Loucy (cell line): ENCODE data around the gene OR52I1.

Experiments used
- H2AFZ ChIP-seq: fragments of 200-600 bp; sonication (generic); 2 replicates; pipeline ENCODE4 v1.6.0; 2016; ENCODE audit warnings: antibody characterized with exemption, mild to moderate bottlenecking, low read length, moderate library complexity
- H3F3A ChIP-seq: fragments of 200-600 bp; 2 replicates; pipeline ENCODE4 v1.6.0; 2016; ENCODE audit warnings: antibody characterized with exemption, low read depth, mild to moderate bottlenecking
- H3K27me3 ChIP-seq: fragments of 200-600 bp; sonication (generic); 2 replicates; pipeline ENCODE4 v1.6.1; 2014; ENCODE audit warnings: low read length, mild to moderate bottlenecking; ENCODE audit not compliant: insufficient read depth, poor library complexity, severe bottlenecking
- H3K36me3 ChIP-seq: fragments of 200-600 bp; sonication (generic); 2 replicates; pipeline ENCODE4 v1.6.1; 2016; ENCODE audit warnings: low read length; ENCODE audit not compliant: insufficient read depth
- H3K4me1 ChIP-seq: fragments of 200-600 bp; sonication (generic); 2 replicates; pipeline ENCODE4 v1.5.1; 2014; ENCODE audit warnings: low read length, mild to moderate bottlenecking; ENCODE audit not compliant: insufficient read depth, poor library complexity, severe bottlenecking
- H3K4me2 ChIP-seq: fragments of 200-600 bp; sonication (generic); 2 replicates; pipeline ENCODE4 v1.6.0; 2014; ENCODE audit warnings: antibody characterized with exemption, low read length, low read depth, mild to moderate bottlenecking; ENCODE audit not compliant: poor library complexity, severe bottlenecking
- H3K4me3 ChIP-seq: fragments of 200-600 bp; sonication (generic); 2 replicates; pipeline ENCODE4 v1.5.1; 2014; ENCODE audit warnings: low read length, mild to moderate bottlenecking, mixed read lengths; ENCODE audit not compliant: poor library complexity, severe bottlenecking
- H3K79me2 ChIP-seq: fragments of 200-600 bp; sonication (generic); 2 replicates; pipeline ENCODE4 v1.6.1; 2014; ENCODE audit warnings: low read length; ENCODE audit not compliant: insufficient read depth
- H3K9ac ChIP-seq: fragments of 200-600 bp; sonication (generic); 2 replicates; pipeline ENCODE4 v1.6.0; 2014; ENCODE audit warnings: mild to moderate bottlenecking, low read depth, low read length, moderate library complexity; ENCODE audit not compliant: poor library complexity, severe bottlenecking
- H3K9me2 ChIP-seq: fragments of 200-600 bp; sonication (generic); replicated peaks from 2 replicates; pipeline ENCODE4 v1.6.1; 2016; ENCODE audit warnings: low read depth, low read length, mixed read lengths
- H3K9me3 ChIP-seq: fragments of 200-600 bp; sonication (generic); 2 replicates; pipeline ENCODE4 v1.6.1; 2014; ENCODE audit warnings: mild to moderate bottlenecking, antibody characterized with exemption, low read length, low read depth; ENCODE audit not compliant: insufficient read depth
- H4K20me1 ChIP-seq: fragments of 200-600 bp; sonication (generic); 2 replicates; pipeline ENCODE4 v1.6.0; 2014; ENCODE audit warnings: antibody characterized with exemption, low read length, mild to moderate bottlenecking; ENCODE audit not compliant: insufficient read depth, poor library complexity, severe bottlenecking
- EZH2phosphoT487 ChIP-seq: fragments of 200-600 bp; IDR thresholded peaks from 2 replicates; pipeline ENCODE4 v1.6.1; 2018; ENCODE audit warnings: antibody characterized with exemption, mild to moderate bottlenecking, moderate library complexity, borderline replicate concordance
- TF ChIP-seq, protein P1 (sequence below): fragments of 200-600 bp; sonication (generic); conservative IDR thresholded peaks from 2 replicates; pipeline ENCODE4 v1.5.1; 2014; ENCODE audit warnings: mild to moderate bottlenecking, antibody characterized with exemption, low read length

OR52I1 gene

DNA sequence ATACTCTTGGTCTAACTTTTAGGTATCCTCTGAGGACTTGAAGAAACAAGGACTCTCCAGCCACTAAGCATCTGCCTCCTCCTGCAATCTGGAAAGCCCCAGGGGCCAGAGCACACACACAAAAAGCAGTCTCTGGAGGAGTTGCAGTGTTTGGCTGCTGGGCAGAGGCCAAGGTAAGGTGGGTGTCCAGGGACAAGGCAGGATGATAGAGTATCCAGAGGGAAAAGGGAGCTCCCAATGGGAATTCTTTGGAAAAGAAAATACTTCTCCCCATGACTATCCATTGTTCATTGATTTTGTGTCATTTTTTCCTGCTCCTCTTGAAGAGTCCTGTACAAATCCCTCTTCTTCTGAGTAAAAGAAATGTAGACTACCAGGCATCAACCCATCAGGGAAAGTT, 12.4 kb upstream of the OR52I1 start, which contains the start of gene OR52I2:
Gene OR52I2 (plus strand): TSS at position 301 of the 400 bp plus-strand sequence.
- Histone ChIP-seq H3K79me2 (no peaks in the 10 kb centered on the region), H3K9ac (no peak within 1 kb of the TSS), H3K4me3 (no peak within 1 kb of the TSS), H3K4me2 (no peak within 1 kb of the TSS), H3K27me3 (peaks cover 14% of the 10 kb centered on the region), H3K4me1 (peaks cover under 1% of the 10 kb centered on the region), H4K20me1 (no peaks in the 10 kb centered on the region), H3K9me3 (no peaks in the 10 kb centered on the region), H2AFZ (no peak within 1 kb of the TSS), H3K36me3 (no peaks in the 10 kb centered on the region), H3F3A (no peaks in the 10 kb centered on the region), H3K9me2 (no peaks in the 10 kb centered on the region)
- TF ChIP-seq EZH2phosphoT487 = no peak

DNA sequence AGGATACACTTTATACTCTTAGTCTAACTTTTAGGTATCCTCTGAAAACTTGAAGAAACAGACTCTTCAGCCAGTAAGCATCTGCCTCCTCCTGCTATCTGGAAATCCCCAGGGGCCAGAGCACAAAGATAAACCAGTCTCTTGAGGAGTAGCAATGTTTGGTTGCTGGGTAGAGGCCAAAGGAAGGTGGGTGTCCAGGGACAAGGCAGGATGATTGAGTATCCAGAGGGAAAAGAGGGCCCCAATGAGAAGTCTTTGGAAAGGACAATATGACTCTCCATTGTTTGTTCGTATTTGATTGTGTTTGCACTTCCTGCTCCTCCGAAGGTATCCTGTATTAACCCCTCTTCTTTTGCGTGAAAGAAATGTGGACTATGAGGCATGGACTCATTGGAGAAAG, 4.8 kb upstream of the OR52I1 start:
- Histone ChIP-seq H3K9ac (no peak overlapping the region), H3K9me3 (no peaks in the 10 kb centered on the region), H3K79me2 (no peaks in the 10 kb centered on the region), H3K4me2 (no peak overlapping the region), H3K4me3 (no peak overlapping the region), H4K20me1 (no peaks in the 10 kb centered on the region), H3K36me3 (no peaks in the 10 kb centered on the region), H3K4me1 (no peaks in the 10 kb centered on the region), H3K9me2 (no peaks in the 10 kb centered on the region), H3F3A (no peaks in the 10 kb centered on the region), H3K27me3 (no peaks in the 10 kb centered on the region), H2AFZ (no peak overlapping the region)
- TF ChIP-seq, protein P1, sequence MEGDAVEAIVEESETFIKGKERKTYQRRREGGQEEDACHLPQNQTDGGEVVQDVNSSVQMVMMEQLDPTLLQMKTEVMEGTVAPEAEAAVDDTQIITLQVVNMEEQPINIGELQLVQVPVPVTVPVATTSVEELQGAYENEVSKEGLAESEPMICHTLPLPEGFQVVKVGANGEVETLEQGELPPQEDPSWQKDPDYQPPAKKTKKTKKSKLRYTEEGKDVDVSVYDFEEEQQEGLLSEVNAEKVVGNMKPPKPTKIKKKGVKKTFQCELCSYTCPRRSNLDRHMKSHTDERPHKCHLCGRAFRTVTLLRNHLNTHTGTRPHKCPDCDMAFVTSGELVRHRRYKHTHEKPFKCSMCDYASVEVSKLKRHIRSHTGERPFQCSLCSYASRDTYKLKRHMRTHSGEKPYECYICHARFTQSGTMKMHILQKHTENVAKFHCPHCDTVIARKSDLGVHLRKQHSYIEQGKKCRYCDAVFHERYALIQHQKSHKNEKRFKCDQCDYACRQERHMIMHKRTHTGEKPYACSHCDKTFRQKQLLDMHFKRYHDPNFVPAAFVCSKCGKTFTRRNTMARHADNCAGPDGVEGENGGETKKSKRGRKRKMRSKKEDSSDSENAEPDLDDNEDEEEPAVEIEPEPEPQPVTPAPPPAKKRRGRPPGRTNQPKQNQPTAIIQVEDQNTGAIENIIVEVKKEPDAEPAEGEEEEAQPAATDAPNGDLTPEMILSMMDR = no peak
- no peak for TF ChIP-seq EZH2phosphoT487

DNA sequence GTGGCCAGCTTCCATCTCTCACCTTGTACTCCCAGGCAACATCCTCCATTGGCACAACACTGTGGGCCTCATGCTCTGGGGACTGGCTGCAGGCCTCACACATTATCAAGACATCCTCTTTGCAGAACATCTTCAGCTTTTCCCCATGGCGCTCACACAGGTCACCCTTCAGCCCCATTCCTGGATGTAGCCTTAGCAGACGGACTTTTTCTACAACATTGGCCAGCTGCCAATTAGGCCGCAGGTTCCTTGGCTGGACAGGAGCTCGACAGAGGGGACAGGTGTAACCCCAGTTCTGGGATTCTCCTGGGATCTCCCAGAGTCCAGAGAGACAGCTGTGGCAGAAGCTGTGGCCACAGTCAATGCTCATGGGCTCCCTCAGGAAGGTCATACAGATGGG, 11.2 kb downstream of the OR52I1 start:
- Histone ChIP-seq H3K4me3 (no peak overlapping the region), H3K4me2 (peak overlapping the region; percentile 99), H3K9ac (no peak overlapping the region), H3K36me3 (peaks cover 14% of the 10 kb centered on the region; the same call in 1 of the 2 replicates), H4K20me1 (no peaks in the 10 kb centered on the region), H2AFZ (no peak overlapping the region), H3F3A (no peaks in the 10 kb centered on the region), H3K27me3 (no peaks in the 10 kb centered on the region), H3K4me1 (peaks cover 25% of the 10 kb centered on the region), H3K9me3 (no peaks in the 10 kb centered on the region), H3K9me2 (no peaks in the 10 kb centered on the region), H3K79me2 (peaks cover 7% of the 10 kb centered on the region)
- TF ChIP-seq, protein P1 = no peak
- TF ChIP-seq EZH2phosphoT487 = no peak
